Epithelial cell of proximal tubule (primary cell): ENCODE results near the gene HARBI1. TPM values are rescaled to one million over a fixed set of nuclear protein-coding genes. Genes with fewer than 3 reads are reported as not detected.

Experiments used
- DNase-seq: peaks from one replicate; pipeline ENCODE4 v3.0.0-alpha.2; 2011; ENCODE audit warnings: low read depth
- H3K4me3 ChIP-seq: 2 replicates; pipeline ENCODE4 v1.5.1; 2011; ENCODE audit warnings: low read depth, mild to moderate bottlenecking, low read length
- total RNA-seq: library from RNA; depleted of rRNA; stranded (reverse); fragments of >200 nt; gene quantifications from 2 replicates; pipeline ENCODE4 v1.2.3, GENCODE V29; 2015
- TF ChIP-seq, protein P1 (sequence below): conservative IDR thresholded peaks from 2 replicates; pipeline ENCODE4 v1.5.1; 2012; ENCODE audit warnings: low read depth, mild to moderate bottlenecking, low read length

Gene HARBI1
- total RNA-seq, 1 donor from 2014 or later = 1.6 TPM

DNA sequence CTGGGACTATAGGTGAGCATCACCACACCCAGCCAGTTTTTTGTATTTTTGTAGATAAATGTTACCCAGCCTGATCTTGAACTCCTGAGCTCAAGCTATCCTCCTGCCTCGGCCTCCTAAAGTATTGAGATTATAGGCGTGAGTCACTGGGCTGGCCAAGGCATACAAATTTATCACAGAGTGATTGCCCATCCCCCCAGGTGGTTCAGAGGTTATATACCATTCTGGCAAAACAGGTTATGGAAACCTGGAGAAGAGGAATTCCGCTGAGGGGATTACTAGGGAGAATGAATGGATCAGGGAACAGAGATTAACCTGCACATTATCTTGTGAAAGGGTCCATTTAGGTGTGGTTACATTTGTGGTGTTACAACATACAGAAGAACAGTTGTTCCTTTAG, 8.4 kb upstream of the HARBI1 start:
- no peak for DNase-seq
- no peak overlapping the region for H3K4me3 ChIP-seq
- TF ChIP-seq, protein P1, sequence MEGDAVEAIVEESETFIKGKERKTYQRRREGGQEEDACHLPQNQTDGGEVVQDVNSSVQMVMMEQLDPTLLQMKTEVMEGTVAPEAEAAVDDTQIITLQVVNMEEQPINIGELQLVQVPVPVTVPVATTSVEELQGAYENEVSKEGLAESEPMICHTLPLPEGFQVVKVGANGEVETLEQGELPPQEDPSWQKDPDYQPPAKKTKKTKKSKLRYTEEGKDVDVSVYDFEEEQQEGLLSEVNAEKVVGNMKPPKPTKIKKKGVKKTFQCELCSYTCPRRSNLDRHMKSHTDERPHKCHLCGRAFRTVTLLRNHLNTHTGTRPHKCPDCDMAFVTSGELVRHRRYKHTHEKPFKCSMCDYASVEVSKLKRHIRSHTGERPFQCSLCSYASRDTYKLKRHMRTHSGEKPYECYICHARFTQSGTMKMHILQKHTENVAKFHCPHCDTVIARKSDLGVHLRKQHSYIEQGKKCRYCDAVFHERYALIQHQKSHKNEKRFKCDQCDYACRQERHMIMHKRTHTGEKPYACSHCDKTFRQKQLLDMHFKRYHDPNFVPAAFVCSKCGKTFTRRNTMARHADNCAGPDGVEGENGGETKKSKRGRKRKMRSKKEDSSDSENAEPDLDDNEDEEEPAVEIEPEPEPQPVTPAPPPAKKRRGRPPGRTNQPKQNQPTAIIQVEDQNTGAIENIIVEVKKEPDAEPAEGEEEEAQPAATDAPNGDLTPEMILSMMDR = no peak

DNA sequence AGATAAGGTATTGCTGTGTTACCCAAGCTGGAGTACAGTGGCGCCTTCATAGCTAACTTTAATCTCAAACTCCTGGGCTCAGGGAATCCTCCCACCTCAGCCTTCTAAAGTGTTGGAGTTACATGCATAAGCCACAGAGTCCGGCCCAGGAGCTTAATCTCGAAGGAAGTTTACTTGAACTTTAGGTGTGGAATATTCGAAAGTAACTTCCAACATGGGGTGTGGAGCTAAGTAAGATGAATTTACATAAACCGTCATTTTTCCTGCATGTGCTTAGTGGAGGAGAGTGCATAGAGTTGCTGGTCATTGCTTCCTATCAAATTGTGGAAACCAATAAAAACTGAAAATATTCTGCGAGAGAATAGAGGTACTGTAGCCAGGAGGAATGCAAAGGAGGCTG, 1.8 kb upstream of the HARBI1 start:
- no peak for DNase-seq
- TF ChIP-seq, protein P1 = no peak
- peak overlapping the region; percentile 93 for H3K4me3 ChIP-seq

DNA sequence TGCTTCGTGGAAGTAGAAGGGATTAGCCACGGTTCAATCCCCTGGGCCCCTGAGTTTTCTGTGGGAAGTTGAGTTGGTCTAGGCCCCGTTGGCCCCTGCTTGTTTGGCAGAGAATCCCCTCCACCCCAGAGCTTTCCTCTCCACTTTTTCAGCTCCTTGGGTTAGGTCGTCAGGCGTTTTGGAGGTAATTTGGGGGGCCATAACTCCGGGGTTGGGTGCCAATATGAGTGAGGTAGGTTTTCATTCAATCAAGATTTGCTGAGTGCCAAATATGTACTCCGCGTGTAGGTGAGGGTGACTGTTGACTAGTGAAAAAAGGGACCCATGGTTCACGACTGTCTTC, 916 bp upstream of the HARBI1 start:
- peak overlapping the region; percentile 93 for H3K4me3 ChIP-seq
- TF ChIP-seq, protein P1 = no peak
- DNase-seq = no peak

DNA sequence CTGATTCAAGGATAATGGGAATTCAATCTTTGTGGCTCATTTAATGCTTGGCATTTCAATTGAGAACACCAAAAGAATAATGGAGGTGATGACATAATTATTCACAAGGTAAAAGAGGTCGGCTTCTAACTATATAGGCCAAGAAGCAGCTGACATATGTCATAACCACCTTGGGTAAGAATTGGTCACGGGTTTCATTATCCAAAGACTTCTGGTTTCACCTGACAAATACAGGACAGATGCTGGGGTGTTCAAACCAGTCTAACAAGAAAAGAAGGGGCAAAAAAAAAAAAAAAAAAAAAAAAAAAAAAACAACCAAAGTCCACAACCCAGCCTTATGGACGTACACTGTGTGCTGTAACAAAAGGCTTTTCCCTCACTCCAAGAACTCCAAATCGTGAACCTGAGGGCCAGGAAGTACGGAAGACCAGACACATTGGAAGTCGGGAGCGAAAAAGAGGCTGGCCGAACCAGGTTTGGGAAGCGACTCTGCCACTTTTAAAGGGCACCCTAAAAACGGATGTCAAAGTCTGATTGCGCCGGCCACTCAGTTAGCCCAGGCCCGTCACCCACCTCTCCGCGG, 385 bp downstream of the HARBI1 start:
- peak; percentile 57 for DNase-seq
- TF ChIP-seq, protein P1 = no peak
- peak overlapping the region; percentile 93 for H3K4me3 ChIP-seq

DNA sequence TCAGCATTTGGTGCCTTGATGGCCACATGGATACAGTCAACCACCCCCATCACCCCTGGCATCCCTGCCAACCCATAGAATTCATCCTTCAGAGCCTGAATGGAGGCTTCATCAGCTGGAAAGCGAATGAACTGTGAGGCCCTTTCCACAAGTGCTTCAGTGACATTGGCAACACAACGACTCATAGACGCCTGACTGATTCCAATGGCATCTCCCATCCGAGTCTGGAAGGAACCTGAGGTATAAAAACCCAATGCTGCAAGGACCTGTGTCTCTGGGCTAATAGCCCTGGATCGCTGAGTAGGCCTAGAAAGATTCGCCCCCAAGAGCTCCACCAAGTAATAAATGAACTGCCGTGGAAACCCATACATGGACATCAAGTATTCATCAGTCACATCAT, 1.3 kb downstream of the HARBI1 start:
- DNase-seq = no peak
- no peak overlapping the region for H3K4me3 ChIP-seq
- TF ChIP-seq, protein P1 = no peak

DNA sequence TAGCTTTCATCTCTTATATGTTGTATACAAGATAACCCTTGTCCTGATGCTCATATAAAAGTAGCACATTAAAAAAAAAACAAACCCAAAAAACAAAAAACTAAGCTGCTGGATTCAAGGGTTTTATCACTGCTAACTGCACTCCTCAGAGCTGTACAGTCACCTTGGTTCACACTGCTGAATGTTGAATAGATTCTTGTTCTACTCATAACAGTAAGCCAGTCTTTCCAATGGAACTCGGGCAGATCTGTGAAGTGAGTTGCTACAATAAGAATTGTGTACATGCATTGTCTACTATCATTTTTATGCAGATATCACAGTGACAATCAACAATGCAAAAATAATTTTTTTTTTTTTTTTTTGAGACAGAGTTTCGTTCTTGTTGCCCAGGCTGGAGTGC, 4.7 kb downstream of the HARBI1 start:
- no peak overlapping the region for H3K4me3 ChIP-seq
- DNase-seq = no peak
- TF ChIP-seq, protein P1 = no peak

DNA sequence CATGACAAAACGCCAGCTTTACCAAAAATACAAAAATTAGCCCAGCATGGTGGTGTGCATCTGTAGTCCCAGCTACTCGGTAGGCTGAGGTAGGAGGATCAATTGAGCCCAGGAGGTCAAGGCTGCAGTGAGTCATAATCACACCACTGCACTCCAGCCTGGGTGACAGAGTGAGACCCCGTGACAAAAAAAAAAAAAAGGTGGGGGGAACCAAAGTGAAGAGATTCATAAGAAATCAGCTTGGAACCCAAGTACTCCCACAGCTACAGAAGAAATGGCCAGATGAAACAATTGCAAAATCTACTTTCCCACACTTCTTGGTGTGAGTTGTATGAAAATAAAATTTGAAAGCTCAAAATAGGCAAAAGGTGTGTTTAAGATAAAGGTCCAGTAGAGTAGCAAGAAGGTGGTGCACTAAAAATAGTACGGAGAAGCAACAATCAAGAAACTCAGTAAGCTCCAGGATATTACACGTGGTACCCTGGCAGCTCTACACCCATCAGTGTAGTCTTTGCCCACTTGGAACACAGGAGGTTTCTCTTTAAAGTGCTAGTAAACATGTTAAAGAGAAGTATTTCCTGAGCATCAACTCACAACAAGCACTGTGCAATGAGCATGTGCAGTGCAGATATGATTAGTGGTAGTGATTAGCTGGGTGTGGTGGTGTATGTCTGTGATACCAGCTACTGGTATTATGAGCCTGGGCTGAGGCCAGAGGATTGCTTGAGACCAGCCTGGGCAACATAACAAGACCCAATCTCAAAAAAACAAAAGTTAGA, 5.3 kb downstream of the HARBI1 start:
- TF ChIP-seq, protein P1 = no peak
- no peak overlapping the region for H3K4me3 ChIP-seq
- DNase-seq = no peak
